Measurements from ENCODE around the gene ADAMTSL2.

DNA sequence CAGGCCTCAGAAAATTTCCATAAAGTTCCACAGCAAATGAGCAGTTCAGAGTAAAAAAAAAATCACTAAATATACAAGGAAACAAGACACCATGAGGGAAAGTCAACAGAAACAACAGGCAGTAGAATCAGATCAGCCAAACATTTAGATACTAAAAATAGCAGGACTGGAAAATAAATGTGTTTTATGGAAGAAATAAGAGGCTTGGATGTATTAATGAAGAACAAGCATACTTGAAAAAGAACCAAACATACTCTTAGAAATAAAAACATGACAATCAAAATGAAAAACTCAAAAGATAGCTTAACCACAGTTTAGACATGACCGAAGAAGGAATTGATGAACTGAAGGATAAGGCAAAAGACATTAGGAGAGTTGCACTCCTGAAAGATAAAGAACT is 32.4 kb upstream of the ADAMTSL2 start:
- TF ChIP-seq POLR2AphosphoS5 (IDR thresholded peaks at IDR 0.05; ENCODE audit: low read depth, low read length) (no peak), TAF1 (IDR thresholded peaks at IDR 0.05; ENCODE audit: low read depth, low read length) (no peak), POLR2A (IDR thresholded peaks at IDR 0.05; ENCODE audit: low read depth, low read length) (no peak)
